Endothelial cell (in vitro differentiated cells): ENCODE results near the gene ARHGEF28. TPM values are rescaled to one million over a fixed set of nuclear protein-coding genes. Genes with fewer than 3 reads are reported as not detected.

Source experiments
- DNase-seq: peaks from one replicate; pipeline ENCODE4 v3.0.0; 2021; ENCODE audit warnings: low spot score
- H3K27ac Mint-ChIP-seq: one replicate; pipeline ENCODE4 v1.8.0; 2021; ENCODE audit warnings: mixed read lengths, inconsistent platforms; ENCODE audit not compliant: unreplicated experiment
- H3K27me3 Mint-ChIP-seq: one replicate; pipeline ENCODE4 v1.8.0; 2021; ENCODE audit warnings: mild to moderate bottlenecking, moderate library complexity, mixed read lengths, inconsistent platforms; ENCODE audit not compliant: unreplicated experiment
- H3K36me3 Mint-ChIP-seq: one replicate; pipeline ENCODE4 v1.8.0; 2021; ENCODE audit warnings: mild to moderate bottlenecking, low read depth, mixed read lengths, inconsistent platforms; ENCODE audit not compliant: unreplicated experiment
- H3K4me1 Mint-ChIP-seq: one replicate; pipeline ENCODE4 v1.8.0; 2021; ENCODE audit warnings: mild to moderate bottlenecking, mixed read lengths, inconsistent platforms; ENCODE audit not compliant: unreplicated experiment
- H3K4me3 Mint-ChIP-seq: one replicate; pipeline ENCODE4 v1.8.0; 2021; ENCODE audit warnings: mild to moderate bottlenecking, mixed read lengths, inconsistent platforms; ENCODE audit not compliant: unreplicated experiment
- H3K9me3 Mint-ChIP-seq: one replicate; pipeline ENCODE4 v1.8.0; 2021; ENCODE audit warnings: mixed read lengths, inconsistent platforms; ENCODE audit not compliant: unreplicated experiment
- total RNA-seq: library from RNA; stranded (reverse); fragmentation: NEBNext Ultra II Directional; extraction: Animal tissue kit (Norgen Biotek cat#: 25700); gene quantifications from one replicate; pipeline ENCODE4 v1.2.1, GENCODE V29; 2021; ENCODE audit not compliant: unreplicated experiment
- TF ChIP-seq, protein P1 (sequence below): fragments of 200-600 bp; sonication (generic); IDR thresholded peaks from one replicate; pipeline ENCODE4 v1.5.0; 2021; ENCODE audit warnings: antibody characterized with exemption; ENCODE audit not compliant: unreplicated experiment

Gene ARHGEF28
- total RNA-seq, 1 donor from 2014 or later, result 1.5 TPM

DNA sequence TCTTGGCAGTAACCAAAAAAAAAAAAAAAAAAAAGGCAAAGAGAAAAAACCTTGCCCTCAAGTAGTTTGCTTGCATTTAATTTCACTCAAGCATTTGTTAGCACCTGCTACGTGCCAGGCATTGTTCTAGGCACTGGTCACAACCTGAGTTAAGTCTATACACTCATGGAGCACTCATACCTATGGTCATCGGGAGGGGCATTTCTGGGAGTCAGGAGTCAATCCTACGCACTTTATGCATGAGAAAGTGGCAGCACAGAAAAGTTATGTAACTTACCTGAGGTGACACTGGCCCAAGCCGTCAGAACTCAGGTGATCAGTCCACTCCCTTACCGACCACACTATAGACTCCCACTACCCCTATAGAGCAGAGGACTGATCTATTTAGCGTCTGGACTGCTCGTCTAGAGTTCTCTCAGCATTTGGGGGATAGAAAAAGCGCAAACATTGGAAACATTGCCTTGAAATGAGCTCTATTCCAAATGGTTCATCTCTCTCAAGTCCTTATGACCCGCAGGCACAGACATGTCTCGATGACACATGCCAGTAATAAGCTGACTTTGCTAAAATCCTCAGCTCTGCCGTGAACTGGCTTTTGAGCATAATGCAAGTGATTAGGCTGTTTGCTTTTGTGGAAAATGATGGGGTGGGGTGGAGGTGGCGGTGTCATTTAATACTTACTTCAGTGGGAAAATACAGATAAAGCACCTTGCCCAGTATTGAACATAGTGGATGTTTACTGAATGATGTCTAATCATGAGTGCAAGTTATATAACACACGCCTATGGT lies 160.2 kb downstream of the ARHGEF28 start:
- H3K36me3 Mint-ChIP-seq, result no peaks in the 10 kb centered on the region
- H3K27ac Mint-ChIP-seq, result no peak overlapping the region
- H3K4me1 Mint-ChIP-seq, result peaks cover 6% of the 10 kb centered on the region
- TF ChIP-seq, protein P1, sequence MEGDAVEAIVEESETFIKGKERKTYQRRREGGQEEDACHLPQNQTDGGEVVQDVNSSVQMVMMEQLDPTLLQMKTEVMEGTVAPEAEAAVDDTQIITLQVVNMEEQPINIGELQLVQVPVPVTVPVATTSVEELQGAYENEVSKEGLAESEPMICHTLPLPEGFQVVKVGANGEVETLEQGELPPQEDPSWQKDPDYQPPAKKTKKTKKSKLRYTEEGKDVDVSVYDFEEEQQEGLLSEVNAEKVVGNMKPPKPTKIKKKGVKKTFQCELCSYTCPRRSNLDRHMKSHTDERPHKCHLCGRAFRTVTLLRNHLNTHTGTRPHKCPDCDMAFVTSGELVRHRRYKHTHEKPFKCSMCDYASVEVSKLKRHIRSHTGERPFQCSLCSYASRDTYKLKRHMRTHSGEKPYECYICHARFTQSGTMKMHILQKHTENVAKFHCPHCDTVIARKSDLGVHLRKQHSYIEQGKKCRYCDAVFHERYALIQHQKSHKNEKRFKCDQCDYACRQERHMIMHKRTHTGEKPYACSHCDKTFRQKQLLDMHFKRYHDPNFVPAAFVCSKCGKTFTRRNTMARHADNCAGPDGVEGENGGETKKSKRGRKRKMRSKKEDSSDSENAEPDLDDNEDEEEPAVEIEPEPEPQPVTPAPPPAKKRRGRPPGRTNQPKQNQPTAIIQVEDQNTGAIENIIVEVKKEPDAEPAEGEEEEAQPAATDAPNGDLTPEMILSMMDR, result no peak
- no peak overlapping the region for H3K4me3 Mint-ChIP-seq
- DNase-seq, result no peak
- peaks cover 1% of the 10 kb centered on the region for H3K27me3 Mint-ChIP-seq
- H3K9me3 Mint-ChIP-seq, result no peaks in the 10 kb centered on the region

GRCh38 chr5:73789851-73790281 lies 163.9 kb downstream of the ARHGEF28 start:
- Mint-ChIP-seq H3K4me3 (no peak overlapping the region), H3K27me3 (no peaks in the 10 kb centered on the region), H3K9me3 (no peaks in the 10 kb centered on the region), H3K4me1 (peaks cover 17% of the 10 kb centered on the region), H3K27ac (no peak overlapping the region), H3K36me3 (no peaks in the 10 kb centered on the region)
- no peak for DNase-seq
- TF ChIP-seq, protein P1, result no peak

GRCh38 chr5:73791389-73791788 lies 165.4 kb downstream of the ARHGEF28 start:
- Mint-ChIP-seq H3K9me3 (no peaks in the 10 kb centered on the region), H3K36me3 (no peaks in the 10 kb centered on the region), H3K4me1 (peaks cover 18% of the 10 kb centered on the region), H3K4me3 (no peak overlapping the region), H3K27me3 (no peaks in the 10 kb centered on the region), H3K27ac (no peak overlapping the region)
- TF ChIP-seq, protein P1, result no peak
- DNase-seq, result no peak

DNA sequence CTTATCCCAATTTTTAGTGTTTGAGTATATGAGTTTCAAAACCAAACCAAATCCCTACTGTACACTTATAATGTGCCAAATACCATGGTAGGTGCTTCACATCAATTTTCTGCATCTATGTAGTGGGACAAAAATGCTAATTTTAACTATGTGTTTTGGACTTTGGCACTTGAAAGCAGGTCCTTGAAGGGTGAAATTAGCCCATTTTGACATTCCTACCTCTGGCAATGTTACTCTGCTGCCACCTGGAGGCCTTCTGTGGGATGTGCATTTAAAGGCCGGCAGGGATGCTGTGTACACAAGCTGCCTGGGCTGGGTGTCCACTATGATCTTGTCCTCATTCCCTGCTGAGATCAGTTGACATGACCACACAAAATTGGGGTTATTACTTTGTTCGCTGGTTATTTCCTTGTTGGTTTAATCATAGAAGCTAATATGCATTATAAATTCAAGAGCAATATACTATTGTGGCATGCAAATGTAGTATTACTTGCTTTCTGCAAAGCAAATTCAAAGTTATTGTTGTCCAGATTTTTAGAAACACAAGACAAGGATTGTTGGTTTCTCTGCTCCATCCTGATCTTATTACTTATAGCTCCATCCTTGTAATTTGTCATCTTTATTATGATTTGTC lies 166.8 kb downstream of the ARHGEF28 start:
- Mint-ChIP-seq H3K27me3 (no peaks in the 10 kb centered on the region), H3K27ac (no peak overlapping the region), H3K4me1 (peaks cover 22% of the 10 kb centered on the region), H3K4me3 (no peak overlapping the region), H3K9me3 (no peaks in the 10 kb centered on the region), H3K36me3 (no peaks in the 10 kb centered on the region)
- TF ChIP-seq, protein P1, result peak; percentile 88
- peak; percentile 79 for DNase-seq

GRCh38 chr5:73793911-73794310 lies 167.9 kb downstream of the ARHGEF28 start:
- Mint-ChIP-seq H3K36me3 (no peaks in the 10 kb centered on the region), H3K4me1 (peaks cover 22% of the 10 kb centered on the region), H3K27me3 (peaks cover 2% of the 10 kb centered on the region), H3K4me3 (no peak overlapping the region), H3K27ac (peak overlapping the region; percentile 11), H3K9me3 (no peaks in the 10 kb centered on the region)
- TF ChIP-seq, protein P1, result no peak
- DNase-seq, result no peak
